Adrenal gland (tissue), 5 donors: ENCODE data around the gene LATS2.

ENCODE experiments used
- POLR2A ChIP-seq, 2 donors: fragments of 450-650 bp; IDR thresholded peaks; one replicate each; pipeline ENCODE4 v1.6.1; 2017; ENCODE audit warnings: antibody characterized with exemption in 2 of 2, mild to moderate bottlenecking in 2 of 2, moderate library complexity in 1 of 2
- TF ChIP-seq, protein P1 (sequence below), 6 experiments: fragments of 450-650 bp in 4 of 6; fragments of 200-600 bp in 2 of 6; sonication (generic) in 1 of 6; IDR thresholded peaks; 1 replicate in 5 of 6; 2 replicates in 1 of 6; pipeline versions ENCODE4 v1.5.1 to v1.8.0; 2016 to 2021; ENCODE audit warnings: antibody characterized with exemption in 6 of 6, mild to moderate bottlenecking in 2 of 6, moderate library complexity in 1 of 6
- donor health status: DM: no; HTN: no; CAD: no.

DNA sequence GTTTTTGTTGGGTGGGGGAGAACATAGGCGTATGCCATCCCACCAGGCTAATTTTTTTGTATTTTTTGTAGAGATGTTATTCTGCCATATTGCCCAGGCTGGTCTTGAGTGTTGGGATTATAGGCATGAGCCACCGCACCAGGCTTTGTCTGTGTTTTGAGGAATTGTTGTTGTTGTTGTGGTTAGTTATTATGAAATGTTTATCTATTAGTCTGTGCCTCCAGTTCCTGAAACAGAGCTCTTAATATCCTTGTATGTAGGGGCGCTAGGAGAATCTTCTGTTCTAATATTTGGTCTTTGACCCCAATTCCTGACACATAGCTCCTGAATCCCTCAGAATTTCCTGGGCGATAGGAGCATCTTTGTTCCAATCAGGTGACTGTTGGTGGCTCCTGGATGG, 5.6 kb upstream of the LATS2 start:
- TF ChIP-seq, protein P1, sequence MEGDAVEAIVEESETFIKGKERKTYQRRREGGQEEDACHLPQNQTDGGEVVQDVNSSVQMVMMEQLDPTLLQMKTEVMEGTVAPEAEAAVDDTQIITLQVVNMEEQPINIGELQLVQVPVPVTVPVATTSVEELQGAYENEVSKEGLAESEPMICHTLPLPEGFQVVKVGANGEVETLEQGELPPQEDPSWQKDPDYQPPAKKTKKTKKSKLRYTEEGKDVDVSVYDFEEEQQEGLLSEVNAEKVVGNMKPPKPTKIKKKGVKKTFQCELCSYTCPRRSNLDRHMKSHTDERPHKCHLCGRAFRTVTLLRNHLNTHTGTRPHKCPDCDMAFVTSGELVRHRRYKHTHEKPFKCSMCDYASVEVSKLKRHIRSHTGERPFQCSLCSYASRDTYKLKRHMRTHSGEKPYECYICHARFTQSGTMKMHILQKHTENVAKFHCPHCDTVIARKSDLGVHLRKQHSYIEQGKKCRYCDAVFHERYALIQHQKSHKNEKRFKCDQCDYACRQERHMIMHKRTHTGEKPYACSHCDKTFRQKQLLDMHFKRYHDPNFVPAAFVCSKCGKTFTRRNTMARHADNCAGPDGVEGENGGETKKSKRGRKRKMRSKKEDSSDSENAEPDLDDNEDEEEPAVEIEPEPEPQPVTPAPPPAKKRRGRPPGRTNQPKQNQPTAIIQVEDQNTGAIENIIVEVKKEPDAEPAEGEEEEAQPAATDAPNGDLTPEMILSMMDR (IDR thresholded peaks at IDR 0.05): no peak
- no peak for TF ChIP-seq POLR2A (IDR thresholded peaks at IDR 0.05)
